HepG2 (cell line): ENCODE data around the gene CRYGS. TPM values are rescaled to one million over a fixed set of nuclear protein-coding genes. Genes with fewer than 3 reads are reported as not detected.

Source experiments
- HOXA3 ChIP-seq: sonication (generic); formaldehyde crosslinking; IDR thresholded peaks from 2 replicates; pipeline ENCODE4 v1.5.0; 2020; ENCODE audit warnings: missing genetic modification reagents
- KLF16 ChIP-seq, 2 experiments: sonication (generic) in 1 of 2; formaldehyde crosslinking in 1 of 2; IDR thresholded peaks; 2 replicates each; pipeline versions ENCODE4 v1.6.1 to v1.8.0; 2016 to 2023; ENCODE audit warnings: missing genetic modification reagents in 2 of 2, missing compliant biosample characterization in 1 of 2
- POLR2AphosphoS5 ChIP-seq: IDR thresholded peaks from 2 replicates; pipeline ENCODE4 v1.6.1; 2012; ENCODE audit warnings: low read depth, low read length
- ZFP36L1 ChIP-seq: sonication (generic); formaldehyde crosslinking; IDR thresholded peaks from 2 replicates; pipeline ENCODE4 v1.8.0; 2022; ENCODE audit warnings: mild to moderate bottlenecking, missing genetic modification reagents, moderate library complexity
- ZNF281 ChIP-seq: sonication (generic); formaldehyde crosslinking; IDR thresholded peaks from 2 replicates; pipeline ENCODE4 v1.4.0; 2020; ENCODE audit warnings: missing genetic modification reagents, borderline replicate concordance
- ZSCAN31 ChIP-seq: sonication (generic); formaldehyde crosslinking; IDR thresholded peaks from 2 replicates; pipeline ENCODE4 v1.5.0; 2020; ENCODE audit warnings: low read depth, mild to moderate bottlenecking, missing genetic modification reagents
- polyA plus RNA-seq, 8 experiments: library from polyadenylated mRNA; depleted of rRNA in 3 of 8; stranded (reverse) in 7 of 8; unstranded in 1 of 8; fragments of >200 nt; fragmentation: Illumina TruSeq in 4 of 8; extraction: Trizol in 4 of 8; gene quantifications; 2 replicates each; pipeline versions ENCODE4 v1.2.1 to v1.2.3, GENCODE V29; 2011 to 2016; ENCODE audit warnings: low read depth in 4 of 8, missing spikeins in 1 of 8, mixed read lengths in 1 of 8; ENCODE audit not compliant: insufficient read depth in 1 of 8
- total RNA-seq, 5 experiments: library from RNA; depleted of rRNA; stranded (reverse); fragments of >200 nt; fragmentation: Illumina TruSeq; extraction: Trizol; gene quantifications; 2 replicates each; pipeline ENCODE4 v1.2.3, GENCODE V29; 2016; ENCODE audit warnings: low read depth in 1 of 5
- TF ChIP-seq, protein P1 (sequence below): sonication (generic); formaldehyde crosslinking; IDR thresholded peaks from 2 replicates; pipeline ENCODE4 v1.9.0; 2022; ENCODE audit warnings: low read depth, missing genetic modification reagents

CRYGS gene
- total and polyA plus RNA-seq, 2 of the 13 experiments (the other 11 are each of a cell fraction or from before 2014, with no cell fraction given) = 2.1 to 6.7 TPM

- TF ChIP-seq ZNF281 (CRISPR knock-in tag) (peak; percentile 74; the same call in 1 of the 2 replicates), ZFP36L1 (CRISPR knock-in tag) (no peak), KLF16 (CRISPR knock-in tag; IDR thresholded peaks at IDR 0.05) (peak in 1 of 2 experiments; percentile 44; a peak in 1 of 4 replicates), ZSCAN31 (CRISPR knock-in tag) (no peak), HOXA3 (CRISPR knock-in tag) (peak; percentile 18; the same call in 1 of the 2 replicates), POLR2AphosphoS5 (no peak)
- TF ChIP-seq, protein P1, sequence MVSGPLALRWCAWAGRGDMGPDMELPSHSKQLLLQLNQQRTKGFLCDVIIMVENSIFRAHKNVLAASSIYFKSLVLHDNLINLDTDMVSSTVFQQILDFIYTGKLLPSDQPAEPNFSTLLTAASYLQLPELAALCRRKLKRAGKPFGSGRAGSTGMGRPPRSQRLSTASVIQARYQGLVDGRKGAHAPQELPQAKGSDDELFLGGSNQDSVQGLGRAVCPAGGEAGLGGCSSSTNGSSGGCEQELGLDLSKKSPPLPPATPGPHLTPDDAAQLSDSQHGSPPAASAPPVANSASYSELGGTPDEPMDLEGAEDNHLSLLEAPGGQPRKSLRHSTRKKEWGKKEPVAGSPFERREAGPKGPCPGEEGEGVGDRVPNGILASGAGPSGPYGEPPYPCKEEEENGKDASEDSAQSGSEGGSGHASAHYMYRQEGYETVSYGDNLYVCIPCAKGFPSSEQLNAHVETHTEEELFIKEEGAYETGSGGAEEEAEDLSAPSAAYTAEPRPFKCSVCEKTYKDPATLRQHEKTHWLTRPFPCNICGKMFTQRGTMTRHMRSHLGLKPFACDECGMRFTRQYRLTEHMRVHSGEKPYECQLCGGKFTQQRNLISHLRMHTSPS (CRISPR knock-in tag) = no peak
- TF ChIP-seq, all 625 proteins: peak for 48
Observed at GRCh38 chr3:186525369-186526255, 18.6 kb downstream of the CRYGS start (continued).
